Tibial nerve (tissue), 4 donors: Measurements from ENCODE around the gene GRAMD4. TPM values are rescaled to one million over a fixed set of nuclear protein-coding genes. Genes with fewer than 3 reads are reported as not detected.

Source experiments
- DNase-seq, 2 donors: peaks; one replicate each; pipeline ENCODE4 v3.0.0-alpha.2; 2019; ENCODE audit warnings: low spot score in 2 of 2
- H3K27ac ChIP-seq, 4 donors: fragments of 200-600 bp; sonication (generic) in 3 of 4; one replicate each; pipeline ENCODE4 v1.5.1; 2017 to 2019; ENCODE audit warnings: mild to moderate bottlenecking in 1 of 4
- H3K27me3 ChIP-seq, 2 donors: fragments of 200-600 bp; sonication (generic) in 1 of 2; one replicate each; pipeline versions ENCODE4 v1.5.1 to v1.6.0; 2017 to 2019
- H3K36me3 ChIP-seq, 3 donors: fragments of 200-600 bp; sonication (generic); one replicate each; pipeline ENCODE4 v1.5.1; 2018 to 2019
- H3K4me1 ChIP-seq, 4 donors: fragments of 200-600 bp; sonication (generic) in 3 of 4; one replicate each; pipeline ENCODE4 v1.5.1; 2017 to 2019
- H3K4me3 ChIP-seq, 4 donors: fragments of 200-600 bp; sonication (generic) in 3 of 4; one replicate each; pipeline ENCODE4 v1.5.1; 2017 to 2019; ENCODE audit warnings: mild to moderate bottlenecking in 1 of 4, moderate library complexity in 1 of 4
- H3K9me3 ChIP-seq, 4 donors: fragments of 200-600 bp; sonication (generic) in 3 of 4; one replicate each; pipeline ENCODE4 v1.5.1; 2017 to 2019
- CTCF ChIP-seq, 5 experiments: fragments of 200-600 bp in 3 of 5; fragments of 450-650 bp in 2 of 5; sonication (generic) in 3 of 5; IDR thresholded peaks; one replicate each; pipeline ENCODE4 v1.5.1; 2016 to 2019; ENCODE audit warnings: antibody characterized with exemption in 5 of 5, mild to moderate bottlenecking in 3 of 5, moderate library complexity in 2 of 5
- EP300 ChIP-seq, 2 donors: sonication (generic); formaldehyde crosslinking; IDR thresholded peaks; one replicate each; pipeline ENCODE4 v1.6.1; 2017; ENCODE audit warnings: antibody characterized with exemption in 2 of 2, mild to moderate bottlenecking in 1 of 2
- POLR2A ChIP-seq, 2 donors: fragments of 450-650 bp; IDR thresholded peaks; one replicate each; pipeline ENCODE4 v1.6.1; 2017; ENCODE audit warnings: antibody characterized with exemption in 2 of 2, mild to moderate bottlenecking in 2 of 2, moderate library complexity in 2 of 2
- WGBS, 2 donors: methylation state at CpG; one replicate each; pipeline ENCODE4 v1.1.5; 2018; 5-methylcytosine and 5-hydroxymethylcytosine counted together
- total RNA-seq, 4 donors: library from RNA; depleted of rRNA; stranded (reverse); fragments of >200 nt; gene quantifications; one replicate each; pipeline ENCODE4 v1.1.0, GENCODE V29; 2016

Gene GRAMD4
- total RNA-seq, 4 donors from 2014 or later: 18.2 to 299 (median 54.3) TPM

DNA sequence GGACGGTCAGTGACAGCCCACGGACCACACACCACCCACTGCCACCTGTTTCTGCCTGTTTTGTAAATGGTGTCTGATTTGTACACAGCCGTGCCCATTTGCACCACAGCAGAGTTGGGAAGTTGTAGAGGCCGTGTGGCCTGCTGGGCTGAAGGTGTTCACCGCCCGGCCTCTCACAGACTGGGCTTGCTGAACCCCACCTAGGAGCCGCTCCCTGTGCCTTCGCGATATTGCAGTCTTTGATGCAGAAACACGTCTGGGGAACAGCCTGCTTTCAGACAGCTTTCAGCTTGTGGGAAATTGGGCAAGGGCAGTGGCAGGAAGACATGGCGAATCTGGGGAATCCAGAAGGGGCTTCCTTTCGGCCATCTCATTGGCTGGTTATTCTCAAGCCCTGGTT is 9.8 kb upstream of the GRAMD4 start:
- WGBS, 2 donors: 88 to 92% methylated on average over 10 to 12 of the region's 12 CpGs
- H3K27ac ChIP-seq: no peak overlapping the region
- H3K9me3 ChIP-seq: no peaks in the 10 kb centered on the region
- H3K4me1 ChIP-seq: peaks cover 0 to 37% (median 17%) of the 10 kb centered on the region in 4 donors
- no peak overlapping the region for H3K4me3 ChIP-seq
- no peak for DNase-seq
- TF ChIP-seq EP300 (IDR thresholded peaks at IDR 0.05): no peak
- TF ChIP-seq CTCF (IDR thresholded peaks at IDR 0.05): no peak
- no peak for TF ChIP-seq POLR2A (IDR thresholded peaks at IDR 0.05)
- H3K27me3 ChIP-seq: no peaks in the 10 kb centered on the region
- no peaks in the 10 kb centered on the region for H3K36me3 ChIP-seq

DNA sequence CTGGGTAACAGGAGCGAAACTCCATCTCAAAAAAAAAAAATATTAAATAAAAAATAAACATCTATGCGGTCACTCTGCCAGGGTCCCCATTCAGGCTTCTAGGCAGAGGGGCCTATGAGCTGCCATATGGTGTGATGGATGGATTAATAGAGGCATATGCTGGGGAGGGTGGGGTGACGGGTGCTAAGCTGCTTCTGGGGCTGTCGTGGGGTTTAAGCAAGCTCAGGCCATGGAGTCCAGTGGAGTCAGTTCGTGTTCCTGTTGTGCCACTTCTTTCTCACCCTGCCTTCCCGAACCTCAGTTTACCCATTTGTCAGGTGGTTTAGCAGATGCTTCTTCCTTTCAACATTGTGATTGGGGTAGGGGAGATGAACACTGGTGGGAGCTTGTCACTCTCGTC is 9.0 kb upstream of the GRAMD4 start:
- no peaks in the 10 kb centered on the region for H3K9me3 ChIP-seq
- H3K4me1 ChIP-seq: peaks cover 0 to 37% (median 17%) of the 10 kb centered on the region in 4 donors
- H3K4me3 ChIP-seq: no peak overlapping the region
- H3K27ac ChIP-seq: no peak overlapping the region
- H3K36me3 ChIP-seq: no peaks in the 10 kb centered on the region
- TF ChIP-seq EP300 (IDR thresholded peaks at IDR 0.05) (no peak), POLR2A (IDR thresholded peaks at IDR 0.05) (no peak), CTCF (IDR thresholded peaks at IDR 0.05) (no peak)
- WGBS, 2 donors: 83 to 95% methylated on average over 7 of the region's 7 CpGs
- H3K27me3 ChIP-seq: no peaks in the 10 kb centered on the region
- DNase-seq: no peak

- Histone ChIP-seq H3K27me3 (no peaks in the 10 kb centered on the region), H3K9me3 (no peaks in the 10 kb centered on the region), H3K4me3 (no peak overlapping the region), H3K36me3 (no peaks in the 10 kb centered on the region), H3K4me1 (peaks cover 0 to 37% (median 17%) of the 10 kb centered on the region in 4 donors), H3K27ac (peak overlapping the region in 2 of 4 donors; percentile 12 to 66)
- TF ChIP-seq POLR2A (IDR thresholded peaks at IDR 0.05): no peak
- WGBS, 2 donors: 71 to 84% methylated on average over 5 to 13 of the region's 13 CpGs
- DNase-seq: no peak
Observed at GRCh38 chr22:46612341-46612903, 7.8 kb upstream of the GRAMD4 start.

GRCh38 chr22:46612904-46613605 is 7.1 kb upstream of the GRAMD4 start:
- no peak for DNase-seq
- WGBS, 2 donors: 45 to 50% methylated on average over 17 to 19 of the region's 23 CpGs
- Histone ChIP-seq H3K9me3 (no peaks in the 10 kb centered on the region), H3K4me1 (peaks cover 0 to 44% (median 23%) of the 10 kb centered on the region in 4 donors), H3K27ac (peak overlapping the region in 2 of 4 donors; percentile 47 to 66), H3K4me3 (peak overlapping the region in 1 of 4 donors; percentile 20), H3K27me3 (no peaks in the 10 kb centered on the region), H3K36me3 (no peaks in the 10 kb centered on the region)
- TF ChIP-seq POLR2A (IDR thresholded peaks at IDR 0.05) (no peak), CTCF (IDR thresholded peaks at IDR 0.05) (no peak), EP300 (IDR thresholded peaks at IDR 0.05) (no peak)

GRCh38 chr22:46613606-46614021 is 6.6 kb upstream of the GRAMD4 start:
- H3K4me1 ChIP-seq: peaks cover 0 to 49% (median 29%) of the 10 kb centered on the region in 4 donors
- H3K27me3 ChIP-seq: no peaks in the 10 kb centered on the region
- H3K27ac ChIP-seq: peak overlapping the region in 2 of 4 donors; percentile 47 to 66
- no peaks in the 10 kb centered on the region for H3K36me3 ChIP-seq
- TF ChIP-seq EP300 (IDR thresholded peaks at IDR 0.05): no peak
- TF ChIP-seq CTCF (IDR thresholded peaks at IDR 0.05): no peak
- TF ChIP-seq POLR2A (IDR thresholded peaks at IDR 0.05): no peak
- H3K4me3 ChIP-seq: peak overlapping the region in 1 of 4 donors; percentile 20
- 52 to 64% methylated on average over 11 to 12 of the region's 13 CpGs for WGBS, 2 donors
- DNase-seq: no peak
- H3K9me3 ChIP-seq: no peaks in the 10 kb centered on the region
